GM18870 (cell line): ENCODE measurements around the gene DNAH1.

Experiments
- ATAC-seq: cut with Tn5 transposase; IDR thresholded peaks from one replicate; pipeline ENCODE4 v1.9.1; 2021; ENCODE audit warnings: moderate library complexity; ENCODE audit not compliant: unreplicated experiment

Gene DNAH1

GRCh38 chr3:52310861-52311575 is 5.1 kb upstream of the DNAH1 start:
- ATAC-seq, result peak; percentile 44

- ATAC-seq, result no peak
Measured at GRCh38 chr3:52311576-52312119, 4.5 kb upstream of the DNAH1 start.

GRCh38 chr3:52313188-52313773 is 2.8 kb upstream of the DNAH1 start:
- ATAC-seq, result peak; percentile 5

GRCh38 chr3:52313774-52314188 is 2.3 kb upstream of the DNAH1 start:
- peak; percentile 91 for ATAC-seq

GRCh38 chr3:52314489-52314888 is 1.6 kb upstream of the DNAH1 start:
- ATAC-seq, result no peak

GRCh38 chr3:52315006-52315405 is 1.1 kb upstream of the DNAH1 start:
- no peak for ATAC-seq

GRCh38 chr3:52317208-52318000 is 1.3 kb downstream of the DNAH1 start:
- no peak for ATAC-seq

- ATAC-seq, result no peak
Measured at GRCh38 chr3:52318186-52318816, 2.2 kb downstream of the DNAH1 start.

GRCh38 chr3:52319921-52320595 is 3.9 kb downstream of the DNAH1 start:
- ATAC-seq, result no peak

- ATAC-seq, result no peak
Measured at GRCh38 chr3:52321481-52321880, 5.4 kb downstream of the DNAH1 start.

GRCh38 chr3:52322466-52322865 is 6.3 kb downstream of the DNAH1 start:
- no peak for ATAC-seq

- ATAC-seq, result no peak
Measured at GRCh38 chr3:52323526-52324295, 7.6 kb downstream of the DNAH1 start.

GRCh38 chr3:52324676-52325075 is 8.6 kb downstream of the DNAH1 start:
- no peak for ATAC-seq

- no peak for ATAC-seq
Measured at GRCh38 chr3:52325686-52326085, 9.6 kb downstream of the DNAH1 start.

- ATAC-seq, result no peak
Measured at GRCh38 chr3:52326976-52327375, 10.9 kb downstream of the DNAH1 start.

GRCh38 chr3:52327486-52328290 is 11.6 kb downstream of the DNAH1 start:
- no peak for ATAC-seq

- ATAC-seq, result no peak
Measured at GRCh38 chr3:52328536-52329080, 12.5 kb downstream of the DNAH1 start.

GRCh38 chr3:52330194-52330805 is 14.2 kb downstream of the DNAH1 start:
- ATAC-seq, result no peak
